Stomach (tissue), 4 donors: ENCODE data around the gene SMYD5.

Source experiments
- EP300 ChIP-seq: sonication (generic); formaldehyde crosslinking; IDR thresholded peaks from one replicate; pipeline ENCODE4 v1.6.1; 2017; ENCODE audit warnings: antibody characterized with exemption
- POLR2A ChIP-seq, 4 donors: fragments of 450-650 bp; IDR thresholded peaks; one replicate each; pipeline ENCODE4 v1.6.1; 2016; ENCODE audit warnings: antibody characterized with exemption in 4 of 4, control low read depth in 2 of 4, mild to moderate bottlenecking in 1 of 4, moderate library complexity in 1 of 4
- TF ChIP-seq, protein P1 (sequence below), 7 experiments: fragments of 450-650 bp in 4 of 7; fragments of 200-600 bp in 3 of 7; sonication (generic) in 3 of 7; IDR thresholded peaks; one replicate each; pipeline ENCODE4 v1.5.1; 2016 to 2019; ENCODE audit warnings: antibody characterized with exemption in 7 of 7, control low read depth in 2 of 7, mild to moderate bottlenecking in 1 of 7

DNA sequence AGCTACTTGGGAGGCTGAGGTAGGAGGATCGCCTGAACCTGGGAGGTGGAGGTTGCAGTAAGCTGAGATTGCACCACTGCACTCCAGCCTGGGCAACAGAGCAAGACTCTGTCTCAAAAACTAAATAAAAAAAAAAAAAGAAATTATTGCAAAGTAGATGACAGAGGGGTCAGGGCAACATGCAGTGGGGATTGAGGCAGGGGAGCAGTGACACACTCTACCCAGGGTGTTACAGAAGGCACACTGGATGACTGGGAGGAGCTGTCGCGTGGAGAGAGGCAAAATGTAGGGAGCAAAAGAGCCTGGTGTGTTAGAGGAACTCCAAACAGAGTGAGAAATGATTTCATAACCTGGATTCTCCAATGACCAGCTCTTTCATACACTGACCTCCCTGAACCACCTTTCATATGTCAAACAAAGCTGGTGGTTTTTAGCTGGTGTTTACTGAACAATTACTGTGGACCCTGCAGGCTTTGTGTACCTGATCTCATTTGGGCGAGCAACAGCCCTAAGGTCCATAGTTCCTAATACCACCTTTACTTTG lies 48.1 kb downstream of the SMYD5 start:
- TF ChIP-seq, protein P1, sequence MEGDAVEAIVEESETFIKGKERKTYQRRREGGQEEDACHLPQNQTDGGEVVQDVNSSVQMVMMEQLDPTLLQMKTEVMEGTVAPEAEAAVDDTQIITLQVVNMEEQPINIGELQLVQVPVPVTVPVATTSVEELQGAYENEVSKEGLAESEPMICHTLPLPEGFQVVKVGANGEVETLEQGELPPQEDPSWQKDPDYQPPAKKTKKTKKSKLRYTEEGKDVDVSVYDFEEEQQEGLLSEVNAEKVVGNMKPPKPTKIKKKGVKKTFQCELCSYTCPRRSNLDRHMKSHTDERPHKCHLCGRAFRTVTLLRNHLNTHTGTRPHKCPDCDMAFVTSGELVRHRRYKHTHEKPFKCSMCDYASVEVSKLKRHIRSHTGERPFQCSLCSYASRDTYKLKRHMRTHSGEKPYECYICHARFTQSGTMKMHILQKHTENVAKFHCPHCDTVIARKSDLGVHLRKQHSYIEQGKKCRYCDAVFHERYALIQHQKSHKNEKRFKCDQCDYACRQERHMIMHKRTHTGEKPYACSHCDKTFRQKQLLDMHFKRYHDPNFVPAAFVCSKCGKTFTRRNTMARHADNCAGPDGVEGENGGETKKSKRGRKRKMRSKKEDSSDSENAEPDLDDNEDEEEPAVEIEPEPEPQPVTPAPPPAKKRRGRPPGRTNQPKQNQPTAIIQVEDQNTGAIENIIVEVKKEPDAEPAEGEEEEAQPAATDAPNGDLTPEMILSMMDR (IDR thresholded peaks at IDR 0.05): no peak
- TF ChIP-seq POLR2A (IDR thresholded peaks at IDR 0.05) (no peak), EP300 (no peak)
